OCI-LY3 (cell line): ENCODE measurements around the gene PPP1R12B.

Experiments used
- EZH2phosphoT487 ChIP-seq: fragments of 200-600 bp; shearing (Covaris generic); IDR thresholded peaks from 2 replicates; pipeline ENCODE4 v1.6.1; 2018; ENCODE audit warnings: antibody characterized with exemption, mixed run types, low read depth
- TF ChIP-seq, protein P1 (sequence below): fragments of 200-600, 300-600 bp; sonication (generic); IDR thresholded peaks from 2 replicates; pipeline ENCODE4 v1.5.1; 2014; ENCODE audit warnings: antibody characterized with exemption, low read length, low read depth

DNA sequence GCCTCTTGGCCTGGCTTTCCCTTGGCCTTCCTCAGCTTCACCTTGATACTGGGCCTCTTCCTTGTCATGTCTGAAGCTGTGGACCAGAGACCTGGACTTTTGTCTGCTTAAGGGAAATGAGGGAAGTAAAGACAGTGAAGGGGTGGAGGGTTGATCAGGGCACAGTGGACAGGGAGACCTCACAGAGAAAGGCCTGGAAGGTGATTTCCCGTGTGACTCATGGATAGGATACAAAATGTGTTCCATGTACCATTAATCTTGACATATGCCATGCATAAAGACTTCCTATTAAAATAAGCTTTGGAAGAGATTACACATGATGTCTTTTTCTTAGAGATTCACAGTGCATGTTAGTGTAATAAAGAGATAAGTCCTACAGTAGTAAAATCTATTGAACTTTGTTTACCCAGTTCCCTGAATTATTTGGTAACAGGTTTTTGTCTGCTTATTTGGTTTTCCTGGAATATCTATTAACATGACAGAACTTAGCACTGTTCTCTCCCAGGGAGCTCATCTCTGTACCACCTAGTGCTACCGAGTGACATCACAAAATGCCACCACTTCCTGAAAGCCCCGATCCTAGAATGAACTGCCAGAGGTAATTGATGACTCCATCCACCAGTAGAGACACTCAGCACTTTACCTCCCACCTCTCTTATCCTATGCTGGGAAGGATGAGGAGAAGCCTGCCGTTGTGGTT, 29.0 kb upstream of the PPP1R12B start:
- TF ChIP-seq, protein P1, sequence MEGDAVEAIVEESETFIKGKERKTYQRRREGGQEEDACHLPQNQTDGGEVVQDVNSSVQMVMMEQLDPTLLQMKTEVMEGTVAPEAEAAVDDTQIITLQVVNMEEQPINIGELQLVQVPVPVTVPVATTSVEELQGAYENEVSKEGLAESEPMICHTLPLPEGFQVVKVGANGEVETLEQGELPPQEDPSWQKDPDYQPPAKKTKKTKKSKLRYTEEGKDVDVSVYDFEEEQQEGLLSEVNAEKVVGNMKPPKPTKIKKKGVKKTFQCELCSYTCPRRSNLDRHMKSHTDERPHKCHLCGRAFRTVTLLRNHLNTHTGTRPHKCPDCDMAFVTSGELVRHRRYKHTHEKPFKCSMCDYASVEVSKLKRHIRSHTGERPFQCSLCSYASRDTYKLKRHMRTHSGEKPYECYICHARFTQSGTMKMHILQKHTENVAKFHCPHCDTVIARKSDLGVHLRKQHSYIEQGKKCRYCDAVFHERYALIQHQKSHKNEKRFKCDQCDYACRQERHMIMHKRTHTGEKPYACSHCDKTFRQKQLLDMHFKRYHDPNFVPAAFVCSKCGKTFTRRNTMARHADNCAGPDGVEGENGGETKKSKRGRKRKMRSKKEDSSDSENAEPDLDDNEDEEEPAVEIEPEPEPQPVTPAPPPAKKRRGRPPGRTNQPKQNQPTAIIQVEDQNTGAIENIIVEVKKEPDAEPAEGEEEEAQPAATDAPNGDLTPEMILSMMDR, result no peak
- no peak for TF ChIP-seq EZH2phosphoT487
